Amygdala (tissue), 56 donors: ENCODE results near the gene HS1BP3.

Experiments
- DNase-seq, 56 donors: peaks; one replicate each; lab custom pipeline; 2025; lab: John Stamatoyannopoulos, UW

HS1BP3 gene

DNA sequence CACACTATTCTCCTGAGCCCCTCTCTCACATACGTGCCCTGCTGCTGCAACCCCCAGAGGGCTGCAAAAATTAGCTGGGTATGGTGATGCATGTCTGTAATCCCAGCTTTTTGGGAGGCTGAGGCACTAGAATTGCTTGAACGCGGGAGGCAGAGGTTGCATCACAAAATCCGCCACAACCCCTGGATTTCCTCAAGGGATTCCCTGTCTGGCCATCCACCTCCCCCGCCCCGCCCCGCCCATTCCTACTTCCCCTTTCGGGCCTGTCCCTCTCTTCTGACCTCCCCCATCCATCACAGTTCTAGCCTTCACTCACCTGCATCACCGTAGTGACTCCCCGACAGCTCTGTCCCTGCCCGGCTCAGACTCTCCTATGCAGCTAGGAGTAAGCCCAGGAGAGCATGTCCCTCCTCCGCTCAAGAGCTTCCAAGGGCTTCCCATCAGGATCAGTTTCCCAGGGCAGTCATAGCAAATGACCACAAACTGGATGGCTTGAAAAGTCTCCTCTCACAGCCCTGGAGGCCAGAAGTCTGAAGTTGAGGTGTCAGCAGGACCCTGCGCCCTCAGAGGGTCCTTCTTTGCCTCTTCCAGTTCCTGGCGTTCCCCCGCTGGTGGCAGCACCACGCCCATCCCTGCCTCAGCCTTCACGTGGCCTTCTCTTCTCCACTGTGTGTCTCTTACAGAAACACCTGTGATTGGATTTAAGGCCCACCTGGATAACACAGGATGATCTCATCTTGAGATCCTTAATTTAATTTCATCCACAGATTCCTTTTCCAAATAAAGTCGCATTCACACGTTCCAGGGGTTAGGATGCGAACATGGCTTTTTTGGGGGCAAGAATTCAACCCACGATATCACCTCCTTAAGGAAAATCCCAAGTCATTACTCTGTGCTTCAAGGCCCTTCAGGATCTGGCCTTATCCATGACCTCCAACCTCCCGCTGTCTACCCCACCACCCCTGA is 58.5 kb downstream of the HS1BP3 start:
- DNase-seq, result no peak

GRCh38 chr2:20590704-20591515 is 60.0 kb downstream of the HS1BP3 start:
- no peak for DNase-seq

DNA sequence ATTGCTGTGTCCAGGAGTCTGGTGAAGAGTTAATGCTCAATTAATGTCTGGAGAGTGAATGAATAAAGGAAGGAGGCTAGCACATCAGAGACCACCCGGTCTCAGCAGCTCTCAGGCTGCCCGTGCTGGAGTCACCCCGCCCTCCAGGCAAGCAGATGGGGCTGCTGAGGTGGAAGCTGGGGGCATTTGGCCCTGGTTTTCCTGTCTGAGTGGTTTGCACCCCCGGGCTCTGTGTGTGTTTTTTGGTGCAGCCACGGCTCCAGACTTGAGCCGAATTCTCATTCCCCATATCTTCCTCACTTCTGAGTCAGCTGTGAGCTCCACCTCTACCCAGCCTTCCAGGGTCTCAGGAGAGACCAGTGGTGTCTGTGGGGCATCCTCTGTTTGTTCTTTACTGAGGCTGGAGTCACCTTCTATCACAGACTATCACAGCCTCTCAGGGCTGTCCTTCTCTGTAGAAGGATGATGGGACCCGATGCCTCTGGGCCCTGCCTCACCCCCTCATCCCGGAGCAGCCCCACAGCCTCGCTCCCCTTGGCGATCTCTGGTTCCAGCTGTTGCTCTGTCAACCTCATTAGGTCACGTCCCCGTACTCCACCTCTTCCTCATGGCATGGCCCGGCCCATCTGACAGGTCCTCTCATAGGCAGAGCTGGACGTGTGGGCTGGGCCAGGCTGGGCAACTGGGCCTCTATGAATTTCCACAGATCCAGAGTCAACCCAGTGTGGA is 60.8 kb downstream of the HS1BP3 start:
- DNase-seq, result no peak

DNA sequence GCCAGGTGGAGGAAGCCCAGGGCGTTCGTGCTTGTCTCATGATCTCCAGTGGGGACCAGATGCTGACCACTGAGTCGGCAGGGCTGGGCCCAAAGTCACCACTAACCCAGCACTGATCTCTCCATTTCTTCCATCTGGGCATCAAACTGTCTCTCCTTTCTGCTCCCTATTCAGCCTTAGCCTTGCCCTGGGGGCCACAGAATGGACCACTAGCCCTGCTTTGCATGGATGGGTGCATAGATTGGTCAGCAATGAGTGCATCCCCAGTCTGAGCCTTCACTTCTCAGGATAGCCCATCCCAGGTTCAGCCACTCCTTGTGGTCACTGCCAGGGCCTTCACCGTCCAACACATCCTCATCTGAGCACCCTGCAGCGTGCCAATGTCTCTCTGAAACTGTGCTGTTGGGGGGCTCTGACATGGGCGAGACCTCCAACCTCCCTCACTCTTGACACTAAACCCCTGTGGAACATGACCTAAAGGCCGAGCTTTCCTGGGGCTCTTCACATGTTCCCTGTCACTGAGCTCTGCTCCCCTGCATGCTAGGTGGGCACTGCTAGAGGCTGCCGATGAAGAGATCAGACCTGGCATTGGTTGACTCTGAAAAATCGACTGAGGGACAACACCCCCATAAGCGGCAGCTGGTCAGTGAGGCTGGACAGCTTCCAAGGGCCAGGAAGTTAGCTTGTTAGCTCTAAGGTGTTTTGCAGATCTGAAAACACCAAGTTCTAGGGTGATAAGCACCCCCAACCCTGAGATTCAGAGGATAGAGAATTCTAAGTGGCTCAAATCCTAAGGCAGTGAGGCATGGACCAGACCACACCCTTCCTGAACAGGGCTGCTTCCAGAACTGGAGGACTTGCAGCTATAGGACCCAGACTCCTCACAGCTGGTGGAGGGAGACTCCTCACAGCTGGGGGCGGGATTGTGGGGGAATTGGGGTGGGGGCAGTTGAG is 61.7 kb downstream of the HS1BP3 start:
- no peak for DNase-seq

- DNase-seq, result no peak
Measured at GRCh38 chr2:20585710-20586594, 64.9 kb downstream of the HS1BP3 start.

DNA sequence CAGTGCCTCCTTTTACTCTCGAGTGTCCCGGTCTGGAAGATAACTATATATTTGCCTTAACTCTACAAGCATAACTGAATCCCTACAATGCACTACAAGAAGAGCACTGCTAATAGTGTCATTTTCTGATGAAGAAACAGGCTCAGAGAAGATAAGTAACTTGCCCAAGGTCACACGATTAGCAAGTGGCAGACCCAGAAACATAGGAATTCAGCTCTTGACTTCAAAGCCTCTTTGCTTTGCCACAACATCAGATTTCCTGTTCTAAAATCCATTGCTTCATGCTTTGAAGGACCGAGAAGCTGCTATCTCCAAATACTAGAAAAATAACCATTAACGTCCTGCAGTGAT is 65.6 kb downstream of the HS1BP3 start:
- DNase-seq, result no peak

- DNase-seq, result peak in 44 of 56 donors; percentile 18 to 85 (median 51)
Measured at GRCh38 chr2:20584399-20585358, 66.2 kb downstream of the HS1BP3 start.

DNA sequence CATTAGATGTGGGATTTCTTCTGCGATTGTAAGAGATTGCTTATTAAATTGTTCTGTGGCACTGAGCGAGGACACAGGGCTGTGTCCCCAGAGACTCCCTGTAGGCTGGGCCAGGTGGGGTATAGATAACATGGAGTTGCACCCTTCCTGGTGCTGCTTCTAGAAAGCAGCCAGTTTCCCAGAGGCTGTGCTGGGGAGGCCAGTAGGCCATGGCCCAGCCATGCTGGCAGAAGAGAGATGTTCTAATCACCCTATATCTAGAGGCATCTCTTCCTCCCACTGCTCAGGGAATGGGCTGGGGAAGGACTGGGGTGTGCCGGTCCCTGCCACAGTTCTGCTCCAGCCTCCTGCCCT is 66.9 kb downstream of the HS1BP3 start:
- no peak for DNase-seq

GRCh38 chr2:20583425-20583881 is 67.4 kb downstream of the HS1BP3 start:
- no peak for DNase-seq

- peak in 53 of 56 donors; percentile 24 to 91 (median 72) for DNase-seq
Measured at GRCh38 chr2:20582600-20583221, 68.2 kb downstream of the HS1BP3 start.

DNA sequence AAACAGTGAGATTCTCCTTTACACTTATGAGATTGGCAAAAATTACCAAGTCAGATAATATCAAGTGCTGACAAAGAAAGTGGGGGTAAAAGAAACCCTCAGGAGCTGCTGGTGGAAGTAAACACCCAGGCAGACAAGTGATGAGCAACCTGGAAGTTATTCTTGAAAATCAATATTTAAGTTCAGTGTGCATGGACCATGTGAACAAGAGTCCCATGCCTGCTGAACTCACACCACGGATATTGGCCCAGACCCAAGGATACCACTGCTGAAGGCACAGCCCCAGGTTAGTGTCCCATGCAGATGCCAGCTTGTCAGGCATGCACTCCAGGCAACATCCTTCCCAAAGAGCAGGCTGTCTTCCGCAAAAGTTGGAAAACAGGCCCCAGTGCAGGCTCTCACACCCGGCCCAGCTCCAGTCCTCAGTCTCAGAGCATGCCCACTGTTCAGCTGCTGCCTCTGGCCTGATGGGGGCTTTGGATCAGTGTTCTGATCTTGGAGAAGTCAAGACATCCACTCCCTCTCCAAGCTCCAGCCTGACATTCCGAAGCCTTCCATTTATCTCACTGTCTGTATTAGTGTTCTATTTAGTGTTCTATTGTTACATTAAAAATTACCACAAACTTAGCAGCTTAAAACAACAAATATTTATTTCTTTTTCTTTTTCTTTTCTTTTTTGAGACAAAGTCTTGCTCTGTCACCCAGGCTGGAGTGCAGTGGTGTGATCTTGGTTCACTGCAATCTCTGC is 70.0 kb downstream of the HS1BP3 start:
- no peak for DNase-seq

GRCh38 chr2:20579866-20580265 is 71.0 kb downstream of the HS1BP3 start:
- DNase-seq, result no peak

- peak in 51 of 56 donors; percentile 18 to 92 (median 64) for DNase-seq
Measured at GRCh38 chr2:20578895-20579825, 71.7 kb downstream of the HS1BP3 start.

DNA sequence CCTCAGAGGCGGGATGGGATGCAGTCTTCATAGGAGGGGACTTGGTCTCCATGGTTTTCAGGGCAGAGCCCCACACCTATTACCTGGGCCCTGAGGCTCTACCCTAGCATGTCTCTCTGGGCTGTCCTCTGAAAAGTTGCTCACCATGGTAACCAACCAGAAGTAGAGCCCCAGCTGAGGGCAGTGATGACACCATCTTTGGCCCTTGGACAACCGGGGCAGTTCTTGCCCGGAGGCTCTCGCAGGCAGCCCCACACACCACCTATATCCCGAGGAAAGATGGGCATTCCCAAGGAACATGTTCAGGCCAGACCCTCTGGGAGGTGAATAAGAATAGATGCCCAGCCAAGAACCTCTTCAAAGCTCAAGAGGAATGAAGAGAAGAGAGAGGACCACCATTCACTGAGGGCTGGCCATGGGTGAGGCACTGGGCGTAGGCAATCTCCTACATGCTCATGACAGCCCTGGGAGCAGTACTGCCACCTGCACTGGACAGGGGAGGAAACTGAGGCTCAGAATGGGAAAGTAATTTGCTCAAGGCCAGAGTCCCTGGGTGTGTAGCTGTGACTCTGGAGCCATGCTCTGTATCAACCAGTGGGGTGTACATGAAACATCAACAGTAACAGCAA is 72.5 kb downstream of the HS1BP3 start:
- DNase-seq, result no peak
